ENCODE data around the gene TMEM175. TPM values are rescaled to one million over a fixed set of nuclear protein-coding genes. Genes with fewer than 3 reads are reported as not detected.

Gene TMEM175
- total and polyA plus RNA-seq, 2 of the 13 experiments (the other 11 are each of a cell fraction or from before 2014, with no cell fraction given) = 5.1 to 9.9 TPM

DNA sequence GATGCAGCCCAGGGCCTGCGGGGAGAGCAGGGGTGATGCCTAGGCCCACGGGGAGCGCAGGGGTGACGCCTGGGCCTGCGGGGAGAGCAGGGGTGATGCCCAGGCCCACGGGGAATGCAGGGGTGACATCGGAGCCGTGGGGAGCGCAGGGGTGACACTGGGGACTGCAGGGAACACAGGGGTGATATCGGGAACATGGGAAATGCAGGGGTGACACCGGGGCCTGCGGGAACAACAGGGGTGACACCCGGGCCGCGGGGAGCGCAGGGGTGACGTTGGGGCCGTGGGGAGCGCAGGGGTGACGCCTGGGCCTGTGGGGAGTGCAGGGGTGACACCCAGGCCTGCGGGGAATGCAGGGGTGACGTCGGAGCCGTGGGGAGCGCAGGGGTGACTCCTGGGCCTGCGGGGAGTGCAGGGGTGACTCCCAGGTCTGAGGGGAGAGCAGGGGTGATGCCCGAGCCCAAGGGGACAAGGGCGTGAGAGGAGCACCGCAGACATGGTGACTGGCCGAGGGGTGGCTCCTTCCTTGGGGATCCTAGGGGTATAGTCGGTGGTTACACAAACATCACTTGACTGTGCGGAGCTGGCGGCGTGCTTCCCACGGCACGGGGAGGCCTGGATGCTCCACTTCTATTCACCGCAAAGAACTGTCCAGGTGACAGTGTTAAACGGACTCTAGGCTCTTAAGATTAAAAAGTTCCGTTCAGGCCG is 38.1 kb upstream of the TMEM175 start:
- no peaks in the 10 kb centered on the region for H3K79me2 ChIP-seq (ENCODE audit: insufficient read depth, low read length)
- H3K4me3 ChIP-seq (replicated peaks in 1 of 3; ENCODE audit: insufficient read depth in 1 of 3, low read depth in 2 of 3, low read length in 3 of 3) = no peak overlapping the region
- no TSS peak for BruUV-seq (replicated peaks)
- no peak overlapping the region for H2AFZ ChIP-seq (ENCODE audit: low read length)
- ChIA-PET CTCF (ENCODE audit: low intra/inter-chr PET ratio, low total read pairs) (no interaction called here), POLR2A (no interaction called here)
- H3K36me3 ChIP-seq (replicated peaks in 1 of 2; ENCODE audit: control insufficient read depth in 1 of 2, insufficient read depth in 2 of 2, low read length in 2 of 2) = peaks cover 14 to 33% of the 10 kb centered on the region in 2 experiments; a peak in 4 of 5 replicates
- in situ Hi-C loops (cut with HindIII; ENCODE audit: extremely low pct_ligation_motif_present, low pct_unique_long_range_greater_than_20kb) (no loop called here), intact Hi-C loops (cut with micrococcal nuclease; ENCODE audit: unreplicated experiment) (loop anchor here (5.0 kb wide), 1 partner anchor 82 kb away; no protein-coding TSS in a partner anchor)
- H3K4me1 ChIP-seq (ENCODE audit: insufficient read depth, low read length) = no peaks in the 10 kb centered on the region
- no peaks in the 10 kb centered on the region for H3K9me3 ChIP-seq (ENCODE audit: low read length)
- WGBS (ENCODE audit: low lambda C conversion rate) = 95% methylated on average over 40 of the region's 40 CpGs
- TF ChIP-seq ZSCAN25 (CRISPR knock-in tag; IDR thresholded peaks at IDR 0.05) (peak; percentile 46; the same call in 1 of the 2 replicates), XBP1 (CRISPR knock-in tag; IDR thresholded peaks at IDR 0.05) (no peak)
- TF ChIP-seq, protein P1, sequence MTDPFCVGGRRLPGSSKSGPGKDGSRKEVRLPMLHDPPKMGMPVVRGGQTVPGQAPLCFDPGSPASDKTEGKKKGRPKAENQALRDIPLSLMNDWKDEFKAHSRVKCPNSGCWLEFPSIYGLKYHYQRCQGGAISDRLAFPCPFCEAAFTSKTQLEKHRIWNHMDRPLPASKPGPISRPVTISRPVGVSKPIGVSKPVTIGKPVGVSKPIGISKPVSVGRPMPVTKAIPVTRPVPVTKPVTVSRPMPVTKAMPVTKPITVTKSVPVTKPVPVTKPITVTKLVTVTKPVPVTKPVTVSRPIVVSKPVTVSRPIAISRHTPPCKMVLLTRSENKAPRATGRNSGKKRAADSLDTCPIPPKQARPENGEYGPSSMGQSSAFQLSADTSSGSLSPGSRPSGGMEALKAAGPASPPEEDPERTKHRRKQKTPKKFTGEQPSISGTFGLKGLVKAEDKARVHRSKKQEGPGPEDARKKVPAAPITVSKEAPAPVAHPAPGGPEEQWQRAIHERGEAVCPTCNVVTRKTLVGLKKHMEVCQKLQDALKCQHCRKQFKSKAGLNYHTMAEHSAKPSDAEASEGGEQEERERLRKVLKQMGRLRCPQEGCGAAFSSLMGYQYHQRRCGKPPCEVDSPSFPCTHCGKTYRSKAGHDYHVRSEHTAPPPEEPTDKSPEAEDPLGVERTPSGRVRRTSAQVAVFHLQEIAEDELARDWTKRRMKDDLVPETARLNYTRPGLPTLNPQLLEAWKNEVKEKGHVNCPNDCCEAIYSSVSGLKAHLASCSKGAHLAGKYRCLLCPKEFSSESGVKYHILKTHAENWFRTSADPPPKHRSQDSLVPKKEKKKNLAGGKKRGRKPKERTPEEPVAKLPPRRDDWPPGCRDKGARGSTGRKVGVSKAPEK (CRISPR knock-in tag; IDR thresholded peaks at IDR 0.05; ENCODE audit: borderline replicate concordance) = no peak
- H4K20me1 ChIP-seq (ENCODE audit: insufficient read depth, low read length) = no peaks in the 10 kb centered on the region
- no peak overlapping the region for H3K9ac ChIP-seq (ENCODE audit: insufficient read depth, low read depth, low read length)
- no peak for ATAC-seq
- no peak for DNase-seq (ENCODE audit: low spot score)
- no peak overlapping the region for H3K4me2 ChIP-seq (ENCODE audit: low read depth, low read length)
- no peaks in the 10 kb centered on the region for H3K27me3 ChIP-seq (ENCODE audit: control insufficient read depth in 1 of 2, insufficient read depth in 2 of 2, low read length in 2 of 2)
- no peak for FAIRE-seq
- H3K27ac ChIP-seq (ENCODE audit: extremely low read length, insufficient read depth, low read length) = no peak overlapping the region

DNA sequence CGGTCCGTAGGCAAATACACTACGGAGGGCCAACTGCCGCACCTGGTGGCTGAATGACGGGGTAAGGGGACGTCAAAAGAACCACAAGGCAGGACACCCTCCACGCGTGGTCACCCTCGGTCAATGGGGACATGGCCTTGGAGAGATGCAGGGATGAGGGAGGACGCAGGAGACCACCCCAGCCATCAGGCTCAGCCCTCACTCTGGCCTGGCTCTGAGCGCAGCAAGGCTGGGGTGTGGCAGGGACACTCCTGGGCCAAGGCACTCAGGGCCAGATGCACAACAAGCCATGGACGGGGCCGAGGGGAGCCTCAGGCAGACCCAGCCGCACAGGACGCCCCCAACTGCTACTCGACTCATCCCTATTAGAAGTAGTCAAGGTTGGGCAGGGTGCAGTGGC is 36.7 kb upstream of the TMEM175 start:
- H3K79me2 ChIP-seq (ENCODE audit: insufficient read depth, low read length) = no peaks in the 10 kb centered on the region
- ChIA-PET POLR2A (no interaction called here), CTCF (ENCODE audit: low intra/inter-chr PET ratio, low total read pairs) (no interaction called here)
- H3K4me2 ChIP-seq (ENCODE audit: low read depth, low read length) = no peak overlapping the region
- WGBS (ENCODE audit: low lambda C conversion rate) = 99% methylated on average over 16 of the region's 16 CpGs
- H4K20me1 ChIP-seq (ENCODE audit: insufficient read depth, low read length) = no peaks in the 10 kb centered on the region
- H3K4me3 ChIP-seq (replicated peaks in 1 of 3; ENCODE audit: insufficient read depth in 1 of 3, low read depth in 2 of 3, low read length in 3 of 3) = no peak overlapping the region
- H3K4me1 ChIP-seq (ENCODE audit: insufficient read depth, low read length) = no peaks in the 10 kb centered on the region
- H3K27me3 ChIP-seq (ENCODE audit: control insufficient read depth in 1 of 2, insufficient read depth in 2 of 2, low read length in 2 of 2) = no peaks in the 10 kb centered on the region
- H2AFZ ChIP-seq (ENCODE audit: low read length) = no peak overlapping the region
- no peak for ATAC-seq
- intact Hi-C loops (cut with micrococcal nuclease; ENCODE audit: unreplicated experiment) (no loop called here), in situ Hi-C loops (cut with HindIII; ENCODE audit: extremely low pct_ligation_motif_present, low pct_unique_long_range_greater_than_20kb) (no loop called here)
- peaks cover 15 to 33% of the 10 kb centered on the region in 2 experiments; a peak in 4 of 5 replicates for H3K36me3 ChIP-seq (replicated peaks in 1 of 2; ENCODE audit: control insufficient read depth in 1 of 2, insufficient read depth in 2 of 2, low read length in 2 of 2)
- TF ChIP-seq, protein P2, sequence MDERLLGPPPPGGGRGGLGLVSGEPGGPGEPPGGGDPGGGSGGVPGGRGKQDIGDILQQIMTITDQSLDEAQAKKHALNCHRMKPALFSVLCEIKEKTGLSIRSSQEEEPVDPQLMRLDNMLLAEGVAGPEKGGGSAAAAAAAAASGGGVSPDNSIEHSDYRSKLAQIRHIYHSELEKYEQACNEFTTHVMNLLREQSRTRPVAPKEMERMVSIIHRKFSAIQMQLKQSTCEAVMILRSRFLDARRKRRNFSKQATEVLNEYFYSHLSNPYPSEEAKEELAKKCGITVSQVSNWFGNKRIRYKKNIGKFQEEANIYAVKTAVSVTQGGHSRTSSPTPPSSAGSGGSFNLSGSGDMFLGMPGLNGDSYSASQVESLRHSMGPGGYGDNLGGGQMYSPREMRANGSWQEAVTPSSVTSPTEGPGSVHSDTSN (CRISPR knock-in tag; IDR thresholded peaks at IDR 0.05) = no peak
- TF ChIP-seq ZNF383 (CRISPR knock-in tag; IDR thresholded peaks at IDR 0.05; ENCODE audit: borderline replicate concordance) (no peak), ZZZ3 (CRISPR knock-in tag; IDR thresholded peaks at IDR 0.05; ENCODE audit: borderline replicate concordance) (no peak)
- no peak overlapping the region for H3K27ac ChIP-seq (ENCODE audit: extremely low read length, insufficient read depth, low read length)
- no peak for FAIRE-seq
- BruUV-seq (replicated peaks) = no TSS peak
- no peak overlapping the region for H3K9ac ChIP-seq (ENCODE audit: insufficient read depth, low read depth, low read length)
- no peaks in the 10 kb centered on the region for H3K9me3 ChIP-seq (ENCODE audit: low read length)
- DNase-seq (ENCODE audit: low spot score) = no peak

All from HepG2 (cell line).